Measurements from ENCODE around the gene ACACB.

ACACB gene

DNA sequence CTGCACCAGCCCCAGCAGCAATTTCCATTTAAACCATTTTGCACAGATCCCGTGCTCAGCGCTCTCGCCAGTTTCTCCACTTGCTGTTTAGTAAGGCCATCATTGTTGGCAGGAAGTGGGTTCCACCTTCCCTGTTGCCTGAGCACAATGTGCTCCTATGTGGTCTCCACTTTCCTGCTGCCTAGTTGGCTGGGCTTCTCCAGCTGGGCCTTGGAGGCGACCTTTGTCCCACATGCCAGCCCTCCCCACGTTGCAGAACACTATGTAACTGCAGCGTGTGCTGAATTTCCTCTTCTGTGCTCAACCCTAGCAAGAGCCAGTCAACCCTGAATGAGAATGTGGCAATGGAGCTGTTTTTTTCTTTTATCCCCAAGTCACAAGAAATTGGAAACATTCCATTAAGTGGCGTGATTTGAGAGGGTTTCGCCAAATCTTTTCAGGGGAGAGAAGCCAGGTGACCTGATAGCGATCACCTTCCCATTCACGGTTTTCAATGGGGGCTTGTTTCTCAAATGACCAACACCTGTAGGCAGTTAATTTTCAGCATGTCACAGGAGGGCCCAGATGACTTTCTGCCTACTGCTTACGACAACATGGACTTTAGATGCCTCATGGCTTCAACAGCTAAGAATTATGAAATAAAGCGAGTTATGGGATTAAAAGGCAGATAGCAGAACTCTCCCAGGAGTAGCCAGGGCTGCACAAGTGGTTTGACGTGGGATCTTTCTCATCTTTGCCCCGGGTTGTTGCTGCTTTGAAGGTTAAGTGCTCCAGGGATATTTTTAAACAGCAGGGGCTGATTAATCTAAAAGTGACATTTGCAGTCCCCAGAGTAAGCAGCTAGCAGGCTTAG lies at the start of gene ACACB:
ACACB (plus strand) TSS at position 830 of the 853 bp plus-strand sequence. CDS start 22,819 bp downstream, outside the sequence.
- DNase-seq (ENCODE audit: low read depth in 2 of 2), result no peak

DNA sequence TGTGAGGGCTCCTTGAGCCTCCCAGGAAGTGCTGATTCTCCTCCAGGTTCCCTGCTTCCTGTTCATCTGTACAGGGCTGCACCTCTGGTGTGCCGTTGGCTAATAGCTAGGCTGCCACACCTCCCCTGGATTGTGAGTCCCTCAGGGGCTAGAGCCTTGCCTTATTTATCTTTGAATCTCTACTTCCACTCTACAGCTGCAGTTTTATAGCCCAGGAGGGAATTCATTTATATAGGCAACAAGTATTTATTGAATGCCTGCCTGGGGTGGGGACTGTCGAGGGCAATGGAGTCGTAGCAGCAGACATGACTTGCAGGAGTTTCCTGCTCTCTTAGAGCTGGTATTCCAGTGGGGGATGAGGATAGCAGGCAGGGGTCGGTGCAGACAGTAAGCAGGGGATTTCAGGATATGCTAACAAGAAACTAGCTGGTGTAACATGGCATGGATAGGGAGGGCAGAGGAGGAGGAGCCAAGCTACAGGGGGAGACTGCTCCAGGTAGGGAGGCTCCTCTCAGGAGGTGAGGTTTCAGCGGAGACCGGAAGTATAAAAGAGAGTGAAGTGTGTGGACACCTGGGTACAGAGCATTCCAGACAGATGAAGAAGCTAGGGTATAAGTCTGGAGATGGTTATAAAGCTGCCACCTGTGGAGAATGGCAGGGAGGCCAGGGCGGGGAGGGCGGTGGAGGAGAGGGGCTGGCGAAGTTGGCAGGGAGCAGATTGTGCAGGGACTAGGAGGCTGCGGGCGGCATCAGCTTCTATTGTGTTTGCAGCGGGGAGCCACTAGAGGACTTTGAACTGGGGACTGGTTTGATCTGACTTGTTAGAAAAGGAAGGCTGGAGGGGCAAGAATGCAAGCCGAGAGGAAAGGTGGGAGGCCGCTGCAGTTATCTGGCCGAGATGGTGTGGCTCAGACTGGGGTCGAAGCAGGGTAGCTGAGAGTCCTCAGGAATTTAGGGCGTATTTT lies 46.8 kb upstream of the ACACB start:
- DNase-seq (ENCODE audit: low read depth in 2 of 2), result no peak

DNA sequence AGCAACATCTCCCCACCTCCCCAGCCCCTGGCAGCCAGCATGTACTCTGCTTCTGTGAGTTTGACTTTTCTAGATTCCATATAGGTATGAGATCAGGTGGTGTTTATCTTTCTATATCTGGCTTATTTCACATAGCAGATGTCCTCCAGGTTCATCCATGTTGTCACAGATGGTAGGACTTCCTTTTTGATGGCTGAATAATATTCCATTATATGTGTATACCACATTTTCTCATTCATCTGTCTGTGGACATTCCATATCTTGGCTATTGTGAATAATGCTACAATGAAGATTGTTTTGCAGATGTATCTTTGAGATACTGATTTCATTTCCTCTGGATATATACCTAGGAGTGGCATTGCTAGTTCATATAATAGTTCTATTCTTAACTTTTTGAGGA lies 41.5 kb upstream of the ACACB start:
- no peak for DNase-seq (ENCODE audit: low read depth in 2 of 2)

DNA sequence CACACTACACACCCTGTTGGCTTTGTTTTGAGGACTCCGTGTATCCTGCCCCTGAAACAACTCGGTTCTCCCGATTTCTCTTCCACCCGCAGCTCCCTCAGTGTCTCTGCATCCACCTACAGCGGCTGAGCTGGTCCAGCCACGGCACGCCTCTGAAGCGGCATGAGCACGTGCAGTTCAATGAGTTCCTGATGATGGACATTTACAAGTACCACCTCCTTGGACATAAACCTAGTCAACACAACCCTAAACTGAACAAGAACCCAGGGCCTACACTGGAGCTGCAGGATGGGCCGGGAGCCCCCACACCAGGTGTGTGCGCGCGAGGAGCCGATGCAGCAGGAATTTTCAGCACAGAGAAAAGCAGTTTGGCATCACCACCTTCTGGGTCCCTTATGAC lies 33.6 kb upstream of the ACACB start:
- no peak for DNase-seq (ENCODE audit: low read depth in 2 of 2)

DNA sequence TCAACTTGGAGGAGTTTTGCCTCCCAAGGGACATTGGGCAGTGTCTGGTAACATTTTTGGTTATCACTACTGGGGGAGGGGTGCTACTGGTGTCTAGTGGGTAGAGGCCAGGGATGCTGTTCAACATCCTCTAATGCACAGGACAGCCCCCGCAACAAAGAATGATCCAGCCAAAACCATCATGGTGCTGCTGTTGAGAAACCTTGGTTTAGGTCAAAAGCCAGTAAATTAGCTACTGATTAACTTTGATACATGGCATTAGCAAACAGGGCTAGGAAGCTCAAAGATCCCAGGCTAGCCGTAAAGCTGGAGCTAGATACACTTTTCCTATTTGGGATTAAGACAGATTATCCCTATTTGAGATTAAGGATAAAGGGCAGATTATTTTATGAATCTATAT lies 32.0 kb upstream of the ACACB start:
- DNase-seq (ENCODE audit: low read depth in 2 of 2), result no peak

GRCh38 chr12:109085590-109085989 lies 30.8 kb upstream of the ACACB start:
- no peak for DNase-seq (ENCODE audit: low read depth in 2 of 2)

- DNase-seq (ENCODE audit: low read depth in 2 of 2), result no peak
Observed at GRCh38 chr12:109087250-109087649, 29.1 kb upstream of the ACACB start.

DNA sequence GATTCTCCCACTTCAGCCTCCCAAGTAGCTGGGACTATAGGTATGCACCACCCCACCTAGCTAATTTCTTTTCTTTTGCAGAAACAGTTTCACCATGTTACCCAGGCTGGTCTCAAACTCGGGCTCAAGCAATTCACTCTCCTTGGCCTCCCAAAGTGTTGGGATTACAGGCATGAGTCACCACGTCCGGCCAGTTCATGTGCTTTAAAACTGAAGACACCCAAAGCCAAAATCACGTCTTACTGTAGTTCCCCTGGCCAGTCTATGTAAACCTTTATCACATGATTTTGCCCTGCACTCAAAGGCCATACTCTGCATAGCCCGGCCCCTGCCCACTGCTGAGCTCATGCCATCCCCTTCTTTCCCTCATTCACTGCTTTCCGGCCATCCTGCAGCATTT lies 27.6 kb upstream of the ACACB start:
- DNase-seq (ENCODE audit: low read depth in 2 of 2), result no peak

DNA sequence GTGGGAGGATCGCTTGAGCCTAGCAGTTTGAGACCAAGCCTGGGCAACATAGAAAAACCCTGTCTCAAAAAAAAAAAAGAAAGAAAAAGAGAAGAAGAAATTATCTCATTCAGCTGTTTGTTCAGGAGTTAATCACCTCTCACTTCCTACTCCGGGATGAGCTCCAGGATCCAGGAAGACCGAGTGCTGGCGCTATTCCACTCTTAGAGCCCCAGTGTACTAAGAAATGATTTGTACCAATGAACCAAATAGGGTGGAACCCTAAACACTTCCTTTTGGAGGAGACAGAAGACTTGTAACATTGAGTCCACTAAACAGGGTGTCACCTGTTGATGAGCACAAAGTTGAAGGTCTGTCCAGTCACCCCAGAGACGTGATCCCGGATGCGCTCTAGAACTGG lies 26.7 kb upstream of the ACACB start:
- DNase-seq (ENCODE audit: low read depth in 2 of 2), result no peak

- DNase-seq (ENCODE audit: low read depth in 2 of 2), result no peak
Observed at GRCh38 chr12:109092497-109093021, 23.8 kb upstream of the ACACB start.

- DNase-seq (ENCODE audit: low read depth in 2 of 2), result peak; percentile 90 to 93
Observed at GRCh38 chr12:109093022-109093918, 23.1 kb upstream of the ACACB start, which contains the start of gene ALKBH2. Gene ALKBH2, minus strand, starts transcription at chr12:109093472. Its CDS starts 686 bp downstream, at chr12:109092786.

GRCh38 chr12:109097140-109097434 lies 19.3 kb upstream of the ACACB start:
- DNase-seq (ENCODE audit: low read depth in 2 of 2), result no peak

DNA sequence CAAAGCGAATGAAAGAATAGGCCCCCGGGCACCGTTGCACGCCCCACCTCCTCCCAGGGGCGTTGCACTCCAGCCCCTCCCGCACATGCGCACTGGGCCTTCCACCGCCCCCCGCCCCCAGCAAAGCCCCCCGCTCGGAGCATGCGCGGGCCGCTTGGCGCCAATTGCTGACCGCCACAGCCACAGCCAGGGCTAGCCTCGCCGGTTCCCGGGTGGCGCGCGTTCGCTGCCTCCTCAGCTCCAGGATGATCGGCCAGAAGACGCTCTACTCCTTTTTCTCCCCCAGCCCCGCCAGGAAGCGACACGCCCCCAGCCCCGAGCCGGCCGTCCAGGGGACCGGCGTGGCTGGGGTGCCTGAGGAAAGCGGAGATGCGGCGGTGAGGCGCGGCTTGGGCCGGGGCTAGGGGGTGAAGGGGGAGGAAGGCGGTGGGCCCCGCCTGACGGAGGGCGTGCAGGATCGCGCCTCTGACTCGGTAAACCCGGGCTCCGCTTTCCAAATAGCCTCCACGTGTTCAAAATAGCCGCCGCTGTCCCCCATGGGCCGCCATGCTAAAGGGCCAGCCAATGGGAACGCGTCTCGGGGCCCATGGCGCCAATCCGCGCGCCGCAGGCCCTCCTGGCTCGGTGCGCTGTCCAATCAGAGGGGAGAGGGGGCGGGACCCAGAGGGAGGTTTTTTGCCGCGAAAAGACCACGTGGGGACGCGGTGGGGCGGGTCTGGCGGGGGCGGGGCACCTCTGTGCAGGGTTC lies 18.8 kb upstream of the ACACB start, which contains the start of gene UNG:
UNG (plus strand) TSS at position 163 of the 748 bp plus-strand sequence; CDS start at position 246, 83 bp downstream.
- peak; percentile 95 for DNase-seq (ENCODE audit: low read depth in 2 of 2)

DNA sequence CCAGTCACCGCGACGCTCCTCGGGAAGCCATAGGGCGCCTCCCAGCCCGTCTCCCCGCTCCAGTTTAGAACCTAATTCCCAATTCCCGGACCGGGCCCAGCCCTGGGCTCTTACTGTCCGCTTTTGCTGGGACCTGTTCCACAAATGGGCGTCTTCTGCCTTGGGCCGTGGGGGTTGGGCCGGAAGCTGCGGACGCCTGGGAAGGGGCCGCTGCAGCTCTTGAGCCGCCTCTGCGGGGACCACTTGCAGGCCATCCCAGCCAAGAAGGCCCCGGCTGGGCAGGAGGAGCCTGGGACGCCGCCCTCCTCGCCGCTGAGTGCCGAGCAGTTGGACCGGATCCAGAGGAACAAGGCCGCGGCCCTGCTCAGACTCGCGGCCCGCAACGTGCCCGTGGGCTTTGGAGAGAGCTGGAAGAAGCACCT lies 18.2 kb upstream of the ACACB start:
- DNase-seq (ENCODE audit: low read depth in 2 of 2), result no peak

DNA sequence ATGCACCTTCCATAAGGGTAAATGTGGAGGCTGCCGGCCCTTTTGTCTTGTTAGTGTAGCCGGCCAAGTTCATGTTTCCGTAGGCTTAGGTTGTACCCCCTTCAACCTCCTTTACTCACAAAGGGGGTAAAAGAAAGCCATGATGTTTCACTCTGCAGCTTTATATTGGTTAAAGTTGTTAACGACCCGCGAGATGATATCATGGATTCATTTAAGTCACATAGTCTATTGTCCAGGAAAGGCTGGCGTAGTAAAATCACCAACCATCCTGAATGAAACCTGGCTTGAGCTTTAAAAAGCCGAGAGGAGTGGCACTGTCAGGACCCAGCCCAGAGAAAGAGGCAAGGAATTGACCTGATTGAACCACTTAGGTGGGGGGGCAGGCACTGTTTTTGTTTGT lies 17.7 kb upstream of the ACACB start:
- no peak for DNase-seq (ENCODE audit: low read depth in 2 of 2)

- DNase-seq (ENCODE audit: low read depth in 2 of 2), result no peak
Observed at GRCh38 chr12:109099431-109100020, 16.9 kb upstream of the ACACB start.

- no peak for DNase-seq (ENCODE audit: low read depth in 2 of 2)
Observed at GRCh38 chr12:109100741-109101140, 15.6 kb upstream of the ACACB start.

GRCh38 chr12:109102491-109102890 lies 13.9 kb upstream of the ACACB start:
- no peak for DNase-seq (ENCODE audit: low read depth in 2 of 2)

DNA sequence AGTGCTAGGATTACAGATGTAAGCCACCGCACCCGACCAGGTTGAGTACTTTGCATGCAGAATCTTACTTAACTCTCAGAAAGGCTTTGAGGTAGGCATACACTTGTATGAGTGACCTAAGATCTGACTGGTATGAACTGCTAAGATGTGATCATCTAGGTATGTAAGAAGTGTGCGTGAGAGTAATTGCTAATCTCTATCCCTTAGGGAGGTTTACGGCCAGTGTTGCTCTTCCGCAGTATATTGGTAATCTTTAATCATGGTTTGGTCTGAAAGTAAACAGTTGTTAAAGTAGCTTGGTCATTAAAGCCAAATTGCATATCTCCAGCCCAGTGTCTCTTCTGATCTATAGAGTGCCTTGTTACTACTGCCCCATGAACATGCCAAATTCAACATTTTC lies 11.2 kb upstream of the ACACB start:
- no peak for DNase-seq (ENCODE audit: low read depth in 2 of 2)

DNA sequence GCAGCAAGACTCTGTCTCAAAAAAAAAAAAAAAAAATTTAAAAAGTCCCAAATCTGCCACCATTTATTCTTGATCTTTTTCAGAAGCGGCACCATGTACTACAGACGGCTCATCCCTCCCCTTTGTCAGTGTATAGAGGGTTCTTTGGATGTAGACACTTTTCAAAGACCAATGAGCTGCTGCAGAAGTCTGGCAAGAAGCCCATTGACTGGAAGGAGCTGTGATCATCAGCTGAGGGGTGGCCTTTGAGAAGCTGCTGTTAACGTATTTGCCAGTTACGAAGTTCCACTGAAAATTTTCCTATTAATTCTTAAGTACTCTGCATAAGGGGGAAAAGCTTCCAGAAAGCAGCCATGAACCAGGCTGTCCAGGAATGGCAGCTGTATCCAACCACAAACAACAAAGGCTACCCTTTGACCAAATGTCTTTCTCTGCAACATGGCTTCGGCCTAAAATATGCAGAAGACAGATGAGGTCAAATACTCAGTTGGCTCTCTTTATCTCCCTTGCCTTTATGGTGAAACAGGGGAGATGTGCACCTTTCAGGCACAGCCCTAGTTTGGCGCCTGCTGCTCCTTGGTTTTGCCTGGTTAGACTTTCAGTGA lies 6.5 kb upstream of the ACACB start:
- no peak for DNase-seq (ENCODE audit: low read depth in 2 of 2)

All from stimulated activated CD8-positive, alpha-beta memory T cell treated with anti-CD3 and anti-CD28 coated beads, Interleukin-15, amount 100 ng/mL, for 48 hours (primary cell).